ENCODE data around the gene PTPRM. TPM values are rescaled to one million over a fixed set of nuclear protein-coding genes. Genes with fewer than 3 reads are reported as not detected.

PTPRM gene
- total RNA-seq, 1 experiment from 2014 or later: 28.8 TPM

DNA sequence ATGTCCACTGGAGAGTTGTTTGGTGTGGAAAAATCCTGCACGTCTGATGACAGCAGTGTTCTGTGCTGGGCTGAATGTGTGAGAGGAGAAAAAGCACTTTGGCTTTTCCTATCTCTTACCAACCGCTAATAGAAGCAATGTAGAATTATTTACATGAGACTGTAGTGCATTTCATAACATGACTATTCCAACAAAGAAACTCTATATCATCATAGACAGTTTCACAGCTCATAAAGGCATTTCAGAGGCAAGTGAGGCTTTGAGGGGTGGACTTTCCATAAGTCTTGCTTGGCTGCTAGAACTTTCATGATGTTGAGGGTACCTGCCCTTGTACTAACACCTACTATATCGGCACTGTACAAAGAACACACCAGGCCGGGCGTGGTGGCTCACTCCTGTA is 697.0 kb downstream of the PTPRM start:
- DNase-seq (ENCODE audit: low read depth): no peak

DNA sequence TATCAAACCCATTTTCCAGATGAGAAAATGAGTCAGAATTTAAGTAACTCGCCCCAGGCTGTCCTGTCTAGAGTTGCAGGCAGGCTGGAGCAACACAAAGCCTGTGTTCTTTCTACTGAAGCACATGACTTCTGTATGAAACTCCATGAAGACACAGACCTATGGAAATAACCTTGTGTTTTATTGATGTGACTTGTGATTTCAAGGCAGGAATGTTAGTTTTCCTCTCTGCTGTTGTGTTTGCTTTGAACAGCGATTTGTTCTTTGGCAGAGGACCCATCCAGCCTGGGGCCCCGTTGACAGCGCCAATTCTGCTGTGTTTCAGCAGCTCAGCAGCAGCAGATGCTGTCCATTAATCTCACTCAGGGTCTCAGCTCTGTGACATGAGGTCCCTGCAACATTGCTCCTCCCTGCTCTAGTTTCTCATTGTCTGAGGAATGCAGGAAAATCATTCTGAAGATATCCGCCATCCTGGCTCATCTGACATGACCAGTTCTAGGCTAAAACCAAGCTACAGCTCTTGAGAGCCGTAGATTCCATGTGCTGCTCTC is 697.8 kb downstream of the PTPRM start:
- DNase-seq (ENCODE audit: low read depth): no peak

DNA sequence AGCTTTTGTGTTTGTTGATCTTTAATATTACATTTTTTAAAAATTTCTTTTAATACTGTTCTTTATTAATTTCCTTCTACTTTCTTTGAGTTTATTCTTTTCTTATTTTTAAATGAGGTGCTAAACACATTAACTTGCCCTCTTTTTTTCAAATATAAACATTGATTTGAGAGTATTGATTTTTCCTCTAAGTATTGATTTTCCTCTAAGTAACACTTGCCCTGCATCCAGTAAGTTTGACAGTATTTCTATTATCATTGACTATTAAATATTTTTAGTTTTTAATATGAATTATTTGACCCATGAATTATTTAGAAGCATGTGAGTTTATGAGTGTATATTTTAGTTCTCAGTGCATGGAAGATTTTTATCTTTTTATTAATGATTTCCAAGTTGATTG is 705.1 kb downstream of the PTPRM start:
- no peak for DNase-seq (ENCODE audit: low read depth)

DNA sequence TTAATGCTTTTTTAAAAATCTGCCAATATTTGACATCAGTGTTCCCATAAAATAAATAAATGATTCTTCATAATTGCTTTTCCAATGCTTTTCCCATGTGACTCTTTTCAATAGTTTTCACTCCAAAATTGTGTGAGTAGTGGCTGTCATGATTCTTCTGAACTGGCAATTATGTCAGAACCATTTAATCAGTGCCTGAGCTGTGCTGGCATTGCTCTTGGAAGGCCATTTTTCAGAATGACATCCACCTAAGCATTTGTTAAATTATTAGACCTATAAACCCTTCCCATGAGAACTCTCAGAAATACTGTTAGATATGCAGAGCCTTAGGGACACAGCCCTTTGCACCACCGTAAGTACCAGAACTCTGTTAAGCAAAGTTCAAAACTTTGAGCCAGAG is 707.3 kb downstream of the PTPRM start:
- DNase-seq (ENCODE audit: low read depth): no peak

DNA sequence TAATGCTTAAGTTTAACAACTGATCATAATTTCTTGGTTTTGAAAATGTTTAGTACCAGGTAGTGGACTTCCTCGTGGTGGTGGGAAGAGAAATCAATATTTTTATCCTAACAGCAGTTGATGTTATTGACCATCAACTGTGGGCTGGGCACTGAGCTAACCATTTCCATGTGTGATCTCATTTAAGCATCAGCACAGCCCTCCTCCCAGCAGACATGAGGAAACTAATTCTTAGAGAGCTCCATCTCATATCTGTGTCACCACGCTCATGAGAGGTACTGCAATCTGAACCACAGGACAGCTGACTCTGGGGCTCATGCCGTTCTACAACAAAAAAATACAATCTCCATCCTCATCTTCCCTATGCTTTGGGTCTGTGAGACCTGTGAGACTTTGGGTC is 709.3 kb downstream of the PTPRM start:
- DNase-seq (ENCODE audit: low read depth): no peak

DNA sequence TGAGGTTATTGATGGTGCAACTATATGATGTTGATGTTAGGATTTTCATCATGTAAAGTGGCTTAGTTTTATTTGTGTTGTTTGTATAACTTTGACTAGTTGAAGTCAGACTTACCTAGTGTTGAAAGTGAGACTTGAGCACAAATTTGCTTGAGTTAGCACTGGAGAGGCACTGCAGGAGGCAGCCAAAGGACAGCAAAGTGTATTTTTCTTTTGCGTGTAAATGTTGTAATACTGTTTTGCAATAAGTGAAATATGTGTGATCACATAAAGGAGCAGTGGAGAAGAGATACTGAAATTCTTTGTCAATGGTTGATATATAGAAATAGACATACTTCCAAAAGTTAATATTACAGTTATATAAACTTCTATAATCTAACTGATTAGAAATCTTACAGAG is 710.2 kb downstream of the PTPRM start:
- no peak for DNase-seq (ENCODE audit: low read depth)

DNA sequence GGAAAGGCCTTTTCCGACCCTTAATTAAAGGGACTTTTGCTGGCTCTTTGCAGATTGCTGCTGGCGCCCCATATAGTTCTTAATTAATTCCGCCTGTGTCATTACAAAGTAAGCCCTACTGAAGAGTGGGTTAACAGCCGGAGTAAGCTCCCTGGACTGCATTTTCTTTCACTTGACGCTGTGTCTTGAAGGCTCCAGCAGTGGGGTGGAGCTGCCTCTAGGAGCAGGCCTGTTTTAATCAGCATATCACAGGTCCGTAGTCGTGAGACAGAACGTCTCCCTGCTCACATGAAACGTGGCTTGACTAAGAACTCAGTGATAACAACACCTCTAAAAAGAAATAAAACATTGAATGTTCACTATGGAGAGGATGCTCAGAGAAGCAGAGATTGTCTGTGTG is 712.2 kb downstream of the PTPRM start:
- DNase-seq (ENCODE audit: low read depth): no peak

DNA sequence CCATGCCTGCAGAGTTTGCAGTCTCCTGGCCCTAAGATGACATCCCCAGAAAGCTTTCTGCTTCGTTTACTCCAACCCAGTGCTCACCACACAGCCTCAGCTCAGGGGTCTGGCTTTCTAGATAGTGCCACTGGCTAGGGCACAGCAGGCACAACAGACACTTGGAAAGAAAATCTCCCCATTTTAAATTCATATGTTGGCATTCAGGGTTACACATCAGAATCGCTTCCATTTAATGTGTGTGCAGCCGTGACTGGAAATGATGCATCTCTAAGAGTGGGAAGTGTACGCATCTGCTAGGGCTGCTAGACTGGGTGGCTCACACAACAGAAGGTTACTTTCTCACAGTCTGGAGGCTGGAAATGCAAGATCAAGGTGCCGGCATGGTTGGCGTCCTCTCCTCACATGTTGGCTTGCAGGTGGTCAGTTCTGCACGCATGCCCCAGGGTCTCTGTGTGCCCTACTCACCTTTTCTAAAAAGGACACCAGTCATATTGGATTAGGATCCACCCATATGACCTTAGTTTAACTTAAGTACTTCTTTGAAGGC is 712.7 kb downstream of the PTPRM start:
- no peak for DNase-seq (ENCODE audit: low read depth)

DNA sequence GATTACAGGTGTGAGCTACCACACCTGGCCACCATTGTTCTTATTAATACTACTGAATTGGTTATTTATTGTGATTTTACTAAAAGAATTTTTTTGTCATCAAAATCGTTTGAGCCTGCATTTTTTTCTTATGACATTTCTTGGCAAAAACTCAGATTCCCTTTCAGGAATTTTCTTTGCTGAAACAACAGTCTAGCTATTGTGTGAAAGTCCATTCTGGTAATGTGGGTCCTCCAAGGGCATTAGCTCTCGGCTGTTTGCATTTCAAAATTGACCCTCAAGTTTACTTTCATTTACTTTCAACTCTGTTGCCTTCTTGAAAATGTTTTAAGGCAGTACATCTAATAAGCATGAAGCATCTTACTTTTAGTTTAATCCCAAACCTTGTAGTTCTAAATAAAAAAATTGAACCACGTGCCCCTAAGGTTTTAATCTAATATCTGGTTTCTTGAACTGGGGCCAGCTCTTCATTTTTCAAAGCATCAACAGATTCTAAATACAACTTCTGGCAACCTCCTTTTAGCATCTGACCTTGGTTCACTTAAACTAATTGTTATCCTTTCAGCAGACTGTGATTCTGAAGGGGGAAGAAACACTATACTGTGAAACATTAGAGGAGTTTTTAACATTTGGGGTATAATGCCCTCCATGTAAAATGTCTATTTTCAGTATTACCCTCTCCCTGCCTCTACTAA is 716.9 kb downstream of the PTPRM start:
- peak; percentile 15 for DNase-seq (ENCODE audit: low read depth)

DNA sequence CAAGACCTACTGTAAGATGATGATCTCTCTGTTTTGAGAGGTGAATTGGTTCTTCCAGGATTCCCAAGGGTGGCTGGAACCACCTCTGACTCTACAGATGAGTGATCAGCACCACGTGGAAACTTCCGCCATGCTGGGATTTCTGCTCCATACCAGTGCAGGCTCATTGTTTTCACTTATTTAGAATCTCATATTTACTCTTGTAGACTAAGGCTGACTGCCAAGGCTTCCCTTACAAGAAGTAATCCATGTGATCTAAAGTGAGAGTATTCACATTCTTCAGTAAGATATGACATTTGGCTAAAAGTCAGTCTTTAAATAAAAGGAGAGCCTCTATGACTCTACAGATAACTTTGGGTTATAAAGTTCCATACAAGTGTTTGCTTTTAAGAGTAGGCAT is 719.2 kb downstream of the PTPRM start:
- DNase-seq (ENCODE audit: low read depth): no peak

DNA sequence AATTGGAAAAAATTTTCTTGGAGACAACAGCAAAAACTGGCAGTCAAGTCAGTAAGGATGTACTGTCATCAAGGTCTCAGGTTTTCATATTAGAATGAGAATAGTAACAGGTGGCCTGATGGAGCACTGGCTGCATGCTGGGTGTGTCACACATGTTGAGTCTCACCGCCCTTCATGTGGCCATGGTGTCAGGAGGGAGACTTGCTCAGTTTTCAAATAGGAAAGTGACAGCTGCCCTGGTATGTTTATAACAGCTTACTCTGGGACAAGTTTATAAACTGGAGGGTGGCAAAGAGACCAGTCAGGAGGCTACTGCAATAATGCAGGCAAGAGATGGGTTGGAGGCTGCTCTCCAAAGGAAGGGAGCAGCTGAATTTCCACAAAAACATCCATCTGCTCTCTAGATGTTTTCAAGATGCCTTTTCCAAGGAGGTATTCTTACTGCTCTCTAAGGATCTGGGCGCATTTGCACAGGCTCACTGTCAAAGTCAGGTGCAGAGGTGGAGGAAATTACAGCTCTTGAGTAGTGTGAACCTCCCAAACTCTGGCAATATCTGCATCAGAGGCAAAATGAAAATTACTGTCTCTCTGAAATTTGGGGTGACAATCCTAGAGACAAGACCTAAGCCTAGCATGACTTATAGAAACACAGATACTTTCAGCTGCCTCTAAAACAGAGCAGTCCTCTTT is 720.2 kb downstream of the PTPRM start:
- DNase-seq (ENCODE audit: low read depth): no peak

DNA sequence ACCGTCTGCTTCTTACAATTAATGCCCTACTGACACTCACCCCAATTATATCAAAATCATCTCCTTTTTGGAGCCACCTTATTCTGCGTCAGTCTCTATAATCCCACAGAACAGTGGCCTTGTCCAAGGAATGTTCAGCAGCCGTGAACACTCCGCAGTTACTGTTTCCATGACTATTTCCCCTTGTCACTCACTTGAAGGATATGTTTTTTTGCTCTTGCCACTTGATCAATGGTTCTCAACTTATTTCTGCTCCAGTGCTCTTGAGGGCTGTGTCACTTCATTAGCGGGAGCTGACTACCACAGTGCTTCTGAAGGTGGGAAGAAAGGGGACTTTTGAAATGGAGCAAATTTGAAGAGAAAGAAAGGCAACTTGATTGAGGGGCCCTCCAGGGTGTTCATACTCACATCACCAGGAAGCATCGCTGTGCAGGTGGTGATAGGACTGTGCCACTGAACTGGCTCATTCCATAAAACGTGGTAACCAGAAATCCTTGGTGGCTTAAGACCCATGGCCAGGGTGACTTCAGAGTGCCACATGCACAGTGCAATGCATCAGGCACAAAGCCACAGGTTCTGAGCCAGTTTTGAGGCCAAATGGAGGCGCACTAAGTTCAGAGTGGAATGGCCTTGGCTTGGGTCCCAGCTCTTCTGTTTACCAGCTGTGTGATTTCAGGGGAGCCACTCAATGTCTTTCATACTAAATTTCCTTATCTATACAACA is 721.5 kb downstream of the PTPRM start:
- DNase-seq (ENCODE audit: low read depth): no peak

DNA sequence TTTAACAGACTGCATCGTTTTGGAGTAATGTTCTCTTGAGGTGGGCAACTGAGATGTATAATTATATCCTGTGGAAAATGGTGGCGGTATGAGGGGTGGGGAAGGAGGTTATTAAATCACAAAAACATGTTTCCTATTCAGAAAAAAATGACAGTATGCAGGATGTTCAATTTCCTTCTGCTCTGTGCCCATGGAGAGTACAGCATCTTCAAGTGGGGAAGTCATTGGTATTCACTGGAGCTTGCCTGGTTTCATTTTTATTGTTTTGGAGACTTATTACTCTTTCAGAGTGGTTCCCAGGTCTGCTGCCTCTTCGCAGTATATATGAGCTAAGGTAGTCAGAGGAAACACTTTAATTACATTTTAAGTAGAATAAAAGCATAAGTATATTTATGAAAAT is 723.3 kb downstream of the PTPRM start:
- no peak for DNase-seq (ENCODE audit: low read depth)

DNA sequence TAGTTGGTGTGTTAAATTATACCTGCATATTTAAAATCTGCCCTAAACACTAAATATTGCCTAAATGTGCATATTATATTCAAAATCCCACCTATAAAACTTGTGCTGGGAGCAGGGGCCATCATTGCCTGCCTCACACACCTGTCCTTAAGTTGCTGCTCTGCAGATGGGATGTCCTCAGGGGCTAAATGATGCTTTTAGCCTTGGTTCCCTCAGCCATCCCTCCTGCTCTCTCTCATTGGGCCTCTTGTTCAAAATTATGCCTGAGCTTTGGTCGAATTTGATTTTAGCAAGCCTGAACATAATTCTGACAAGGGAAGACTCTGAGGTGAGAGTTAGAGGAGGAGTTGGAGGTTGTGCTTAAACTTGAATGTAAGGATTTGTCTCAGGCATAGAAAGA is 723.8 kb downstream of the PTPRM start:
- no peak for DNase-seq (ENCODE audit: low read depth)

DNA sequence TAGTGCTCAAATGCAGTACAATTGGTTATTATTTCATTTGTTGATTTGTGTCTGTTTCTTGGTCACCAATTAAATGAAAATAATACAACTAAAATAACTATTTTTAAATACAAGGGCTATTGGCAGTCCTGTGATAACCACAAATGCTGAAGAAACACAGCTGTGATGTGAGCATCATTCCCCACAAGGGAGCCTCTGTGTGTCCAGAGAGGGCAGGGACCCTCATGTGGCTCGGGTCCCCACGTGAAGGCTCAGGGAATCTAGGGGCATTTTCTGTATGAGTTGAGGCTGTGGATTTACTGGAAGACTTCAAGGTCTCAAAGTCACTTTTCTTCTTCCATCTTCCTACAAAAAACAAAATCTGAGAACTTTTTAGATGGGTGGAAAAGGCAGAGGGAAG is 726.1 kb downstream of the PTPRM start:
- no peak for DNase-seq (ENCODE audit: low read depth)

DNA sequence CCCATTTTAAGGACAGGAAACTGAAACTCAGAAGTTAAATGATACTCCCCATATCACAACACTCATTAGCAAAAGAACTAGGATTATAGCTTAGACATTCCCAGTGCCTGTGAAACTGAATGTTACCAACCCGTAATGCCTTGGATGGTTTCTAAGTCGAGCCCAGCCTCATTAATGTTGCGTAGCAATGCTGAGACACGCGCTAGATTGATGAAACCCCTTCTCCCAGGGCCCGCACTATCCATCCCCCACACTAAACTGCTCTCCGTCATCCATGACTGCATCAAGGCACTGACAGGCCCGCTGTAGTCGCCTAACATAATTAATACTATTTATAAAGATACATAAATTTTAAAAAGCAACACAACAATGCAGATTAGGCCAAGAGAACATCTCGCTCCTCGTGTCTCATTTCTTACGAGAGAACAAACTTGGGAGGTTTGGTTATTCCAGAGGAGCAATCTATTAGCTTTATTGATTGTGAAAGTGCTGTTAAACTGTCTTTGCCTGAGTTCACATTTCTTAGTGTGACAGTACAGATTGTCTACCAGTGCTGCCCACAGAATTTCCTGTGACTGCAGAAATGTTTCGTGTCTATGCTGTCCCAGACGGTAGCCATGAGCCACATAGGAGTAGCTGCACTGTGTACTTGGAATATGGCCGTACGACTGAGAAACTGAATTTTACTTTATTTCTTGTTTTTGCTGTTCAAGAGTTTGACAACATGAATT is 729.9 kb downstream of the PTPRM start:
- DNase-seq (ENCODE audit: low read depth): no peak

DNA sequence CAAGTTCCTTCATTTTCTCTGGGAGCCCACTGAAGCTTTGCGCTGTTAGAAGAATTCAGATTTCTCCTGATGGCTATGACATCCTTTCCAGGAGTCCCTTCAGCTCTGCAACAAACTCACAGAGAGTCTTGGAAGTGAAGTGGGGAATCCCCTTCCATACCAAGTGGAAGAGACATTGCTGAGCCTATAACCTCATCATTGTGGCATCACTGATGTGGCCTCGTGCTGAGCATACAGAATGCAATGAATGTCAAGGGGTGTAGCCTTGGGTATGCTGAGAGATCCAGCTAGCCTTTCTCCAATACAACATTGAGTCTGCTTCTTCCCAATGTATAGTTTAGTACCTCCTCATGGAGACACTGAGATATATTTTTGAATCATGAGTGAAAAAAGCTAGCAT is 731.1 kb downstream of the PTPRM start:
- DNase-seq (ENCODE audit: low read depth): no peak

DNA sequence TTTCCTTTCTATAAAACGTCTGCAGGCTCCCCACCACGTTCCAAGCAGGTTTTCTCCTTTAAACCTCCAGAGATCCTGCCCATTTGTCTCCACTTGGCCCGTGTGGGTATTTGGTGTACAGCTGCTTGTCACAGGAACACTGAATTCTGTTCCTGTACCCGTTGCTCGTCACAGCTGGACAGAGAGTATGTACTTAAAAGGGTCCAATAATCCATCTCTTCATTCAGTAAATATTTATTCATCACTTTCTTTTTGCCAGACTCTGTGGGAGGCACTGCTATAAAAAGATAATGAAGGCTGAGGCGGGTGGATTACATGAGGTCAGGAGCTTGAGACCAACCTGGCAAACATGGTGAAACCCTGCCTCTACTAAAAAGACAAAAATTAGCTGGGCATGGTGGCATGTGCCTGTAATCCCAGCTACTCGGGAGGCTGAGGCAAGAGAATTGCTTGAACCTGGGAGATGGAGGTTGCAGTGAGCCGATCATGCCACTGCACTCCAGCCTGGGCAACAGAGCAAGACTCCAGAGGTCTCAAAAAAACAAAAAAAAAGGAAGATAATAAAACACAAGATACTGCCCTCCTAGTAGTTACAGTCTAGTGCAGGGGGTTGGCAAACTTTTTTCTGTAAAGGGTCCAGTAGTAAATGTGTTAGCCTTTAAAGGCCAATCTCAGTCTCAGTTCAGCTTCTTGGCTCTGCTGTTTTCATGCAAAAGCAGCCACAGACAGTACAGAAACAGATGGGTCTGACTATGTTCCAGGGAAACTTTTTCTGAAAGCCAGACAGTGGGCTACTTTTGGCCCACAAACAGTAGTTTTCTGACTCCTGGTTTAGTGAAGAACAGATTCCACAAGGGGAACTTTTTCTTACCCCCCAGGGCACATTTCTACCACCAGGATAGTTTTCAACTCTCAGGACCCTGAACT is 732.2 kb downstream of the PTPRM start:
- no peak for DNase-seq (ENCODE audit: low read depth)

DNA sequence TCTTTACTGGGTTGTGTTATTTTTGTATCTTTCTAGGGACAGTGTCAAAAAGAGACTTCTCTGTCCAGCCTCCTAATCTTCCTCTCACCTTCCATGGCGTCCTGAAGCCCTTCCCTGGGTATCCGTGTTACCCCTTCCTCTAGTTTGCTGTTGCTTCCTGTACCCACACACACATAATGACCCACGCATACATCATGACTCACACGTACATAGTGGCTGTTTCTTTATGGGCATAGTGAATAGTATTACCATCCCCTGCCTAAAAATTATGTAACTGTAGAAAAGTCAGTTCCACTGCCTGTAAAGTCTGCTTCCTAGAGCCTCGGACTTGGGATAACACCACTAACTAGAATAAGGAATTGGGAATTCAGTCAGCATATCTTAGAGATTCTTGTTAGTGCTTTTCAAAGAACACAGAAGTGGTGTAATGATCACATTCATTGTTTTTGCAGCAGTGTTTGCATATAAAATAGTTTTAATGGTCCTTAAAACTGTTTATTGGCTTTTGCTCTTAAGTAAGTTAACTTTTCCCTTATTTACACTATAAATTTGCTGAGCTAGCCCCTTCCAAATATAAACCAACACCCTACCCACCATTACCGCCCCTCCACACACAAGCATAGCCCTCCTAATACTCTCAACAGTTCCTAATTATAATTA is 733.8 kb downstream of the PTPRM start:
- DNase-seq (ENCODE audit: low read depth): peak; percentile 36

Data from HT1080 (cell line).